DND-41 (cell line): ENCODE measurements around the gene TMEM119.

Experiments
- EZH2 ChIP-seq: IDR thresholded peaks from 3 replicates; pipeline ENCODE4 v1.6.1; 2012; ENCODE audit warnings: borderline replicate concordance, low read depth, mild to moderate bottlenecking, moderate library complexity, low read length, inconsistent platforms; ENCODE audit not compliant: severe bottlenecking
- TF ChIP-seq, protein P1 (sequence below): IDR thresholded peaks from 2 replicates; pipeline ENCODE4 v1.5.1; 2012; ENCODE audit warnings: borderline replicate concordance, low read length, moderate library complexity, mild to moderate bottlenecking; ENCODE audit not compliant: poor library complexity, severe bottlenecking; ENCODE audit errors: extremely low read depth

DNA sequence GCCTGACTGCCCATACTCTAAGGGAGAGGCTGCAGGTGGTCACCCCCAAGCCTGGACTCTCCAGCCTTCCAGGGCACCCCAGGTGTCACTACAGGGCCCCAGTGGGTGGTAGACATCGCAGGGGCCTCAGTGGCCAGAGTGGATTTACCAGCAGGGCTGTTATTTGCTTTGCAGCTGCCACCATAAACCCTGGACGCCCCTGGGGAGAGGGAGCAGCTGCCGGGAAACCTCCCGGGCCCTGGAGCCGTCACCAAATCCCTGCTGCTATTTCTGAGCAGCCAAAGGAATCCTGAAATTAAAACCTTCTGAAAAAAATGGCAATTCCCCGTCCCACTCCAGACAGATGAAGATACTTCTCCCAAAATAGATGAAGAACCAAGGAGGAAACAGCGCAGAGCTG, 13.9 kb downstream of the TMEM119 start:
- TF ChIP-seq EZH2, result no peak
- TF ChIP-seq, protein P1, sequence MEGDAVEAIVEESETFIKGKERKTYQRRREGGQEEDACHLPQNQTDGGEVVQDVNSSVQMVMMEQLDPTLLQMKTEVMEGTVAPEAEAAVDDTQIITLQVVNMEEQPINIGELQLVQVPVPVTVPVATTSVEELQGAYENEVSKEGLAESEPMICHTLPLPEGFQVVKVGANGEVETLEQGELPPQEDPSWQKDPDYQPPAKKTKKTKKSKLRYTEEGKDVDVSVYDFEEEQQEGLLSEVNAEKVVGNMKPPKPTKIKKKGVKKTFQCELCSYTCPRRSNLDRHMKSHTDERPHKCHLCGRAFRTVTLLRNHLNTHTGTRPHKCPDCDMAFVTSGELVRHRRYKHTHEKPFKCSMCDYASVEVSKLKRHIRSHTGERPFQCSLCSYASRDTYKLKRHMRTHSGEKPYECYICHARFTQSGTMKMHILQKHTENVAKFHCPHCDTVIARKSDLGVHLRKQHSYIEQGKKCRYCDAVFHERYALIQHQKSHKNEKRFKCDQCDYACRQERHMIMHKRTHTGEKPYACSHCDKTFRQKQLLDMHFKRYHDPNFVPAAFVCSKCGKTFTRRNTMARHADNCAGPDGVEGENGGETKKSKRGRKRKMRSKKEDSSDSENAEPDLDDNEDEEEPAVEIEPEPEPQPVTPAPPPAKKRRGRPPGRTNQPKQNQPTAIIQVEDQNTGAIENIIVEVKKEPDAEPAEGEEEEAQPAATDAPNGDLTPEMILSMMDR, result no peak
